ENCODE measurements around the gene MGLL. TPM values are rescaled to one million over a fixed set of nuclear protein-coding genes. Genes with fewer than 3 reads are reported as not detected.
"Not testable (repeated sequence)": the region's sequence is repeated elsewhere in the genome, so short reads cannot be mapped to it uniquely, and the experiment has no call there.

Gene MGLL
- total RNA-seq, 1 experiment from 2014 or later: 0.94 TPM

- POLR2A ChIA-PET: no interaction called here
- Mint-ChIP-seq H3K4me1 (peaks cover 9% of the 10 kb centered on the region), H3K36me3 (no peaks in the 10 kb centered on the region), H3K27me3 (ENCODE audit: low read depth) (no peaks in the 10 kb centered on the region), H3K27ac (no peak overlapping the region), H3K4me3 (no peak overlapping the region), H3K9me3 (no peaks in the 10 kb centered on the region)
- TF ChIP-seq, protein P1, sequence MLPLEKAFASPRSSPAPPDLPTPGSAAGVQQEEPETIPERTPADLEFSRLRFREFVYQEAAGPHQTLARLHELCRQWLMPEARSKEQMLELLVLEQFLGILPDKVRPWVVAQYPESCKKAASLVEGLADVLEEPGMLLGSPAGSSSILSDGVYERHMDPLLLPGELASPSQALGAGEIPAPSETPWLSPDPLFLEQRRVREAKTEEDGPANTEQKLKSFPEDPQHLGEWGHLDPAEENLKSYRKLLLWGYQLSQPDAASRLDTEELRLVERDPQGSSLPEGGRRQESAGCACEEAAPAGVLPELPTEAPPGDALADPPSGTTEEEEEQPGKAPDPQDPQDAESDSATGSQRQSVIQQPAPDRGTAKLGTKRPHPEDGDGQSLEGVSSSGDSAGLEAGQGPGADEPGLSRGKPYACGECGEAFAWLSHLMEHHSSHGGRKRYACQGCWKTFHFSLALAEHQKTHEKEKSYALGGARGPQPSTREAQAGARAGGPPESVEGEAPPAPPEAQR (CRISPR knock-in tag; IDR thresholded peaks at IDR 0.05): no peak
- TF ChIP-seq SMAD3 (CRISPR knock-in tag; IDR thresholded peaks at IDR 0.05; ENCODE audit: borderline replicate concordance) (no peak), ZNF671 (CRISPR knock-in tag; IDR thresholded peaks at IDR 0.05) (no peak), NFYB (CRISPR knock-in tag; conservative IDR thresholded peaks at IDR 0.05; ENCODE audit: low read depth) (no peak), NFATC4 (CRISPR knock-in tag; IDR thresholded peaks at IDR 0.05) (no peak), AR (CRISPR knock-in tag; IDR thresholded peaks at IDR 0.05) (no peak), ETV6 (CRISPR knock-in tag; IDR thresholded peaks at IDR 0.05) (no peak), NR2C2 (CRISPR knock-in tag; IDR thresholded peaks at IDR 0.05) (no peak), ZNF263 (CRISPR knock-in tag; IDR thresholded peaks at IDR 0.05; ENCODE audit: low read depth) (no peak), OVOL2 (CRISPR knock-in tag; IDR thresholded peaks at IDR 0.05; ENCODE audit: borderline replicate concordance) (no peak), ELF4 (CRISPR knock-in tag; IDR thresholded peaks at IDR 0.05; ENCODE audit: low read depth) (no peak), ZNF232 (CRISPR knock-in tag; IDR thresholded peaks at IDR 0.05) (no peak), NFE2L1 (CRISPR knock-in tag; IDR thresholded peaks at IDR 0.05) (no peak), TCF7 (CRISPR knock-in tag; IDR thresholded peaks at IDR 0.05; ENCODE audit: low read depth) (no peak), ZNF396 (CRISPR knock-in tag; IDR thresholded peaks at IDR 0.05; ENCODE audit: borderline replicate concordance) (no peak), FOXJ3 (CRISPR knock-in tag; IDR thresholded peaks at IDR 0.05; ENCODE audit: borderline replicate concordance) (no peak)
- TF ChIP-seq, protein P2, sequence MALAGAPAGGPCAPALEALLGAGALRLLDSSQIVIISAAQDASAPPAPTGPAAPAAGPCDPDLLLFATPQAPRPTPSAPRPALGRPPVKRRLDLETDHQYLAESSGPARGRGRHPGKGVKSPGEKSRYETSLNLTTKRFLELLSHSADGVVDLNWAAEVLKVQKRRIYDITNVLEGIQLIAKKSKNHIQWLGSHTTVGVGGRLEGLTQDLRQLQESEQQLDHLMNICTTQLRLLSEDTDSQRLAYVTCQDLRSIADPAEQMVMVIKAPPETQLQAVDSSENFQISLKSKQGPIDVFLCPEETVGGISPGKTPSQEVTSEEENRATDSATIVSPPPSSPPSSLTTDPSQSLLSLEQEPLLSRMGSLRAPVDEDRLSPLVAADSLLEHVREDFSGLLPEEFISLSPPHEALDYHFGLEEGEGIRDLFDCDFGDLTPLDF (CRISPR knock-in tag; IDR thresholded peaks at IDR 0.05): no peak
- TF ChIP-seq, protein P3, sequence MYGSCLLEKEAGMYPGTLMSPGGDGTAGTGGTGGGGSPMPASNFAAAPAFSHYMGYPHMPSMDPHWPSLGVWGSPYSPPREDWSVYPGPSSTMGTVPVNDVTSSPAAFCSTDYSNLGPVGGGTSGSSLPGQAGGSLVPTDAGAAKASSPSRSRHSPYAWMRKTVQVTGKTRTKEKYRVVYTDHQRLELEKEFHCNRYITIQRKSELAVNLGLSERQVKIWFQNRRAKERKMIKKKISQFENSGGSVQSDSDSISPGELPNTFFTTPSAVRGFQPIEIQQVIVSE (CRISPR knock-in tag; IDR thresholded peaks at IDR 0.05; ENCODE audit: borderline replicate concordance): no peak
- ATAC-seq (peak; percentile 78), DNase-seq (ENCODE audit: low spot score) (peak; percentile 40)
- CTCF ChIA-PET: interaction anchor here (0.7 to 8.5 kb wide), 6 partner anchors 8 to 149 kb away, joined by 3 to 127 read pairs (median 8); no protein-coding TSS in a partner anchor
These were observed 139.8 kb downstream of the MGLL start for GRCh38 chr3:127682561-127682960.

- ChIA-PET POLR2A (interaction anchor here (0.6 kb wide), 1 partner anchor 9 kb away, joined by 4 read pairs; no protein-coding TSS in a partner anchor), CTCF (interaction anchor here (0.7 to 8.5 kb wide), 4 partner anchors 8 to 109 kb away, joined by 3 to 127 read pairs (median 40); no protein-coding TSS in a partner anchor)
- H3K27me3 Mint-ChIP-seq (ENCODE audit: low read depth); DNase-seq (ENCODE audit: low spot score); H3K4me3 Mint-ChIP-seq; H3K27ac Mint-ChIP-seq; H3K36me3 Mint-ChIP-seq; ATAC-seq; H3K4me1 Mint-ChIP-seq; H3K9me3 Mint-ChIP-seq: not testable (repeated sequence)
These were observed 140.2 kb downstream of the MGLL start for GRCh38 chr3:127682175-127682554.
